HG03196 (cell line): ENCODE results near the gene PLEKHA4.
"Not testable (repeated sequence)": the region's sequence is repeated elsewhere in the genome, so short reads cannot be mapped to it uniquely, and the experiment has no call there.

ENCODE experiments used
- ATAC-seq: cut with Tn5 transposase; IDR thresholded peaks from one replicate; pipeline ENCODE4 v1.9.1; 2021; ENCODE audit not compliant: unreplicated experiment

PLEKHA4 gene, protein sequence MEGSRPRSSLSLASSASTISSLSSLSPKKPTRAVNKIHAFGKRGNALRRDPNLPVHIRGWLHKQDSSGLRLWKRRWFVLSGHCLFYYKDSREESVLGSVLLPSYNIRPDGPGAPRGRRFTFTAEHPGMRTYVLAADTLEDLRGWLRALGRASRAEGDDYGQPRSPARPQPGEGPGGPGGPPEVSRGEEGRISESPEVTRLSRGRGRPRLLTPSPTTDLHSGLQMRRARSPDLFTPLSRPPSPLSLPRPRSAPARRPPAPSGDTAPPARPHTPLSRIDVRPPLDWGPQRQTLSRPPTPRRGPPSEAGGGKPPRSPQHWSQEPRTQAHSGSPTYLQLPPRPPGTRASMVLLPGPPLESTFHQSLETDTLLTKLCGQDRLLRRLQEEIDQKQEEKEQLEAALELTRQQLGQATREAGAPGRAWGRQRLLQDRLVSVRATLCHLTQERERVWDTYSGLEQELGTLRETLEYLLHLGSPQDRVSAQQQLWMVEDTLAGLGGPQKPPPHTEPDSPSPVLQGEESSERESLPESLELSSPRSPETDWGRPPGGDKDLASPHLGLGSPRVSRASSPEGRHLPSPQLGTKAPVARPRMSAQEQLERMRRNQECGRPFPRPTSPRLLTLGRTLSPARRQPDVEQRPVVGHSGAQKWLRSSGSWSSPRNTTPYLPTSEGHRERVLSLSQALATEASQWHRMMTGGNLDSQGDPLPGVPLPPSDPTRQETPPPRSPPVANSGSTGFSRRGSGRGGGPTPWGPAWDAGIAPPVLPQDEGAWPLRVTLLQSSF

DNA sequence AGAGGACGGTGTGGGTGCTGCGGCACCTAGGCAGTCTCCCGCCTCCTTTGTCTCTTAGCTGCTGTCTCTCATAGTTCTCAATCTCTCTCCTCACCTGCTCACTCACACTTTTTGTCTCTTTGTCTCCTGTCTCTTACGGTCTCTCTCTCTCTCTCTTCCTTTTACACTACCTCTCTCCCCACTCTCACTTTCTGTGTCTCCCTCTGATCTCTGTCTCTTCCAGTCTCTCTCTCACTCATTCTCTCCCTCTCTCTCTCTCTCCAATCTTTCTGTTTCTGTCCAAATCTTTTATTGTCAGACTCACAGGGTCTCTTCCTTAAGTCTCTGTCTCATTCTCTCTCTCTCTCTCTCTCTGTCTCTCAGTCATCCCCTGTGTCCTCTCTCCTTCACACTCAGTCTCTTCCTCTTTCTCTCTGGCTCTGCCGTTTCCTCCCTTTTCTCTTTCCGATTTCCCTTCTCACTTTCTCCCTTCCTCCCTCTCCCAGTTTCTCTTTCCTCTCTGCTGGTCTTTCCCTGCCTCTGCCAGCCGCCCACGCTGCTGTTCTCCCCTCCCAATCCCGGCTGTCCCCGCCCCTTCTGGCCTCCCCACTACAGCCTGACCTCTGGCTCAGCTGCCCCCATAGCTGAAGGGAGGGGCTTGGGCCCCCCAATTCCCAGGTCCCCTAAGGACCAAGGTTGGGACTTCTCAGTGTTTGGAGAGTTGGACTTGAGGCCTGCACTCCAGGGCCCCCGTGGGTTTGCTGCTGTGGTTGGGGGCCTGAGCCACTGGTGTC lies at the start of gene PLEKHA4:
TSS of gene PLEKHA4 (minus strand) at position 504 of the 773 bp plus-strand sequence. CDS start 997 bp downstream, outside the sequence.
- no peak for ATAC-seq

- no peak for ATAC-seq
These were observed 49.7 kb upstream of the PLEKHA4 start for GRCh38 chr19:48918071-48918470.

DNA sequence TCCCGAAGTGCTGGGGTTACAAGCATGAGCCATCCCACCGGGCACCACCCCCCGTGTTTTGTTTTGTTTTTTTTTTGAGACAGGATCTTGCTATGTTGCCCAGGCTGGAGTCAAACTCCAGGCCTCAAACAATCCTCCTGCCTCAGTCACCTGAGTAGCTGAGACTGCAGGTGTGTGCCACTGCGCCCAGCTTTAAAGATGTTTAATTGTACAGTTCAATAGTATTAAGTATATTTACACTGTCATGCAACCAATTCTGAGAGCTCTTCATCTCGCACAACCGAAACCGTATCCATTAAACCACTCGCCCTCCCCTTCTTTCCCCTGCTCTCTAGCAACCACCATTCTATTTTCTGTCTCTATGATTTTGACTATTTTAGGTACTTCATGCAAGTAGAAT lies 47.3 kb upstream of the PLEKHA4 start:
- no peak for ATAC-seq

GRCh38 chr19:48914181-48914580 lies 45.8 kb upstream of the PLEKHA4 start:
- ATAC-seq, result no peak

- ATAC-seq, result no peak
These were observed 44.9 kb upstream of the PLEKHA4 start for GRCh38 chr19:48913114-48913889.

DNA sequence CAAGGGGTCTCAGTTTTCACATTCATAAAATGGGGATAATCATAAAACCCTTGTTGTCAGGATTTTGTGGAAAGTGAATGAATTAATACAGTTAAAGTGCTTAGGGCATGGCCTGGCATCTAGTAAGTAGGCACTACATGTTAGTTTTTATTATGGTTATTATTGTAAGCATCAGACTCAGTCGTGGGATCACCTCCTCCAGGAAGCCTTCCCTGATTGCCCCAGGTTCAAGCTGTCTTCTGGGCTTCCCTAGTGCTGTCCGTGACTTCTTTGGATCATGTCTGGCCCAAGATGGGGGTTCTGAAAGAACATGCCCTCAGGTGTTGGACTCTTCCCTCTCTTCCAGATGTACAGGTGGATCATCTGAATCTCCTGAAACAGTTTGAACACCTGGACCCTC lies 42.4 kb upstream of the PLEKHA4 start:
- ATAC-seq, result no peak

GRCh38 chr19:48909424-48910077 lies 41.1 kb upstream of the PLEKHA4 start:
- not testable (repeated sequence) for ATAC-seq

GRCh38 chr19:48907671-48908070 lies 39.3 kb upstream of the PLEKHA4 start:
- no peak for ATAC-seq

DNA sequence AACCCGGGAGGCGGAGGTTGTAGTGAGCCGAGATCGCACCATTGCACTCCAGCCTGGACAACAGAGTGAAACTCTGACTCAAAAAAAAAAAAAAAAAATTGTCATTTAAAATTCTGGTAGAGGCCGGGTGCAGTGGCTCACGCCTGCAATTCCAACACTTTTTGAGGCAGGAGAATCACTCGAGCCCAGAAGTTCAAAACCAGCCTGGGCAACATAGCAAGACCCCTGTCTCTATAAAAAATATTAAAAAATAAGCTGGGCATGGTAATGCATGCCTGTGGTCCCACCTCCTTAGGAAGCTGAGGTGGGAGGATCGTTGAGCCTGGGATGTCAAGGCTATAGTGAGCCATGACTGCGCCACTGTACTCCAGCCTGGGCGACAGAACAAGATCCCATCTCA lies 37.9 kb upstream of the PLEKHA4 start:
- no peak for ATAC-seq

DNA sequence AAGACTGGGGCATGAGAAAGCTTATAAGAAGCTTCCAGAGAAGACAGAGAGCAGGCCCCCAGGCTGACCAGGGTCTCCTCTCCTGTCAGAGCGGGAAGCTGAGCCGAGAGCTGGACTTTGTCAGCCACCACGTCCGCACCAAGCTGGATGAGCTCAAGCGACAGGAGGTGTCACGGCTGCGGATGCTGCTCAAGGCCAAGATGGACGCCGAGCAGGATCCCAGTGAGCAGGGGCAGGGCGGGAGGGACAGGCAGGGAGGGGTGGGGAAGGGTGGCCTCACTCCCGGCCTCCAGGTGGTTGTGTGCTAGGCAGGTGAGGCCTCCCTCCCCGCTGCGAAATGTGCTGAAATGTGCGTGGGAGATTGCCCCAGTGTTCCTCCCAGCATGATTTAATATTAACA lies 37.2 kb upstream of the PLEKHA4 start:
- no peak for ATAC-seq

- ATAC-seq, result not testable (repeated sequence)
These were observed 35.4 kb upstream of the PLEKHA4 start for GRCh38 chr19:48903788-48904187.

- ATAC-seq, result not testable (repeated sequence)
These were observed 33.9 kb upstream of the PLEKHA4 start for GRCh38 chr19:48902291-48902690.

DNA sequence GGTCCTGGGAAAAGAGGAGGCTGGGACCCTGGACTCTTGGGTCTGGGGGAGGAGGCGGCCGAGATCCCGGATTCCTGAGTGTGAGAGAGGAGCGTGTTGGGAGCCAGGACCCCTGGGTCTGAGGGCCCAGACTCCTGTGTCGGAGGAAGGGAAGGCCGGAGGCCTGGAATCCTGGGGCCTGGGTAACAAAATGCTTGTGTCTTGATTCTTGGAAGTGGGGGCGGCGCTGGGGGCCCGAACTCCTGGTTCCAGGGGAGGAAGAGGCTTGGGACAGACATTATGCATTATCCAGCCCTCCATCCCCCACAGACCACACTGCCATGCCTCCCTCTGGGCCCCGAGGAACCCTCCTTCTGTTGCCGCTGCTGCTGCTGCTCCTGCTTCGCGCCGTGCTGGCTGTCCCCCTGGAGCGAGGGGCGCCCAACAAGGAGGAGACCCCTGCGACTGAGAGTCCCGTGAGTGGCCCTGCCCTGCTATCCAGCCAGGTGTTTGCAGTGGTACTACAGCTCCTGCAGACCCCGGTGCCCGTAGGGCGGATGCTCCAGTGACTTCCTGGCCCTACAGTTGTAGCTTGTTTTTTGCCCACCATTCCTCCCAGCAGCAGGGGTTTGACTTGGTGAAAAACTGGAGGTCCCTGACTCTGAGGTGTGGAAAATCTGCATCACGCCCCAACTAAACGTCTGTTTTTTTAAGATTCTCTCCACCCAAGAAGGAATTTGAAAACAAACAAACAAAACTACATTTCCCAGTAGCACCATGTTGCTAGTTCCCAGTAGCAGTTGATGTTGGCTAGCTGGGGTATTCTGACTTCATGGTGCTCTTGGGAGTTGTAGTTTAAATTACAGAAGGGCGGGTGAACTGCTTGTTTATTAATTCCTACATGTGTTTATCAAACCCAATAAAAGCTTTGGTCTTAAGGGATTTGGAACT lies 32.3 kb upstream of the PLEKHA4 start:
- ATAC-seq, result no peak

GRCh38 chr19:48899781-48900476 lies 31.5 kb upstream of the PLEKHA4 start, which contains the start of gene NUCB1:
Gene NUCB1, plus strand, starts transcription at chr19:48900312. Its CDS starts 485 bp downstream, at chr19:48900797.
- peak; percentile 86 for ATAC-seq

- not testable (repeated sequence) for ATAC-seq
These were observed 31.0 kb upstream of the PLEKHA4 start for GRCh38 chr19:48899386-48899749.

- no peak for ATAC-seq
These were observed 28.8 kb upstream of the PLEKHA4 start for GRCh38 chr19:48897181-48897580.

DNA sequence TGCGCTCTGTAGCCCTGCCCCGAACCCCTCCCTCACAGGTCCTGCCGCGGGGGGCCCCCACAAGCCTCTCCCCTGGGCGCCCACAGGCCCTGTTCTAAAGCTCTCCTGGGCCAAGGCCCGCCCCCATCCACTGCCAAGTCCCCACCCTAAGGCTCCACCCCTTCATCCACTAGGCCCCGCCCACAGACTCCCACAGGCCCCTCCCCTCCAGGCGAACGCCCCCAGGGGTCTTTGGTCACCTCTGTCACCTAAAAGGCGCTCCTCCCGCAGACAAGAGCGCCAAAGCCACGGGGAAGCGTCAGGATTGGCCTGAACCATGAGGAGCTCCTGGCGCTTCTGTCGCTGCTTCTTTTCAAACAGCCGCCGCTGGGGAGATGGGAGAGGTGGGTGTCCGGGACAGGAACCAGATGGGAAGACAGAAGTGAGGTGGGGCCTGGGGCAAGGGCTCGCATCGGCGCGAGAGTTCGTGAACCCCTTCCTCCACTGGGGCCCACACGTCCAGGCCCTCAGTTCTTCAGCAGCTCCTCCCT lies 27.8 kb upstream of the PLEKHA4 start:
- no peak for ATAC-seq

DNA sequence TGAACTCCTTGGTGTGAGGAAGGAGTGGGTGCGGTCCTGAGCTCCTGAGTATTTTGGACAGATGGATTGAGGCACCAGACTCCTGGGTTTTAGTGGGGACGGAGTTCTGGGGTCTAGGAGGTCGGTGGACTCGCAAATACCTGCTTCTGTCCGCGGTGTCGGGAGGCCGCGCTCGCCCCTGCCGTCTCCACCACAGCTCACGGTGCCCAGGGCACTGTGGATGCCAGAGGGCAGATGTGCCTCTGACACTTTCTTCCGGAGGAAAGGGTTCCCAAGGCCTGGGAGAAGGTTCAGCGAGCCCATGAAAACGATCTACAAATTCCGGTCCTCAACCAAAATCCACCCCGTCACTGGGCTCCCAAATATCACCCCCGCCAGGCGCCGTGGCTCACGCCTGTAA lies 26.8 kb upstream of the PLEKHA4 start:
- ATAC-seq, result no peak
